Right ventricle myocardium superior (tissue), 1 donor: Measurements from ENCODE around the gene KCNA5. TPM values are rescaled to one million over a fixed set of nuclear protein-coding genes. Genes with fewer than 3 reads are reported as not detected.

ENCODE experiments used
- ATAC-seq: fragments of 200-7000 bp; cut with Tn5 transposase; one replicate; pipeline ENCODE4 v1.9.1; 2020; ENCODE audit warnings: mild to moderate bottlenecking; ENCODE audit not compliant: poor library complexity
- DNase-seq: peaks from one replicate; pipeline ENCODE4 v3.0.0-alpha.2; 2020
- intact Hi-C: fragments of 100-400 bp; cut with DNase I; formaldehyde crosslinking; loops from one replicate; pipeline ENCODE4 v1.11.2; 2022
- total RNA-seq: library from RNA; stranded (reverse); fragmentation: NEBNext Ultra II Directional; extraction: Animal tissue kit (Norgen Biotek cat#: 25700); gene quantifications from one replicate; pipeline ENCODE4 v1.2.1, GENCODE V29; 2021
- donor health status: DM: no; HTN: yes; CAD: no; lungs with severe emphysema.

The KCNA5 gene
- total RNA-seq, 1 donor from 2014 or later: 3.1 TPM

- DNase-seq: no peak
- intact Hi-C loops: no loop called here
Measured at GRCh38 chr12:5050542-5050941, 6.9 kb downstream of the KCNA5 start.

GRCh38 chr12:5051334-5051733 is 7.7 kb downstream of the KCNA5 start:
- ATAC-seq: no peak

More at GRCh38 chr12:5050542-5050941, 6.9 kb downstream of the KCNA5 start:
- no peak for ATAC-seq

GRCh38 chr12:5051913-5052312 is 8.2 kb downstream of the KCNA5 start:
- DNase-seq (no peak), ATAC-seq (no peak)
- intact Hi-C loops: no loop called here

More at GRCh38 chr12:5051334-5051733, 7.7 kb downstream of the KCNA5 start:
- no peak for DNase-seq
- intact Hi-C loops: no loop called here

GRCh38 chr12:5052348-5052747 is 8.7 kb downstream of the KCNA5 start:
- DNase-seq (no peak), ATAC-seq (no peak)
- intact Hi-C loops: no loop called here

- intact Hi-C loops: no loop called here
- DNase-seq (no peak), ATAC-seq (peak; percentile 81)
Measured at GRCh38 chr12:5059358-5059757, 15.7 kb downstream of the KCNA5 start.

- ATAC-seq (peak; percentile 26), DNase-seq (no peak)
- intact Hi-C loops: no loop called here
Measured at GRCh38 chr12:5060958-5061357, 17.3 kb downstream of the KCNA5 start.

- intact Hi-C loops: no loop called here
- DNase-seq: no peak
- ATAC-seq: no peak
Measured at GRCh38 chr12:5063149-5063548, 19.5 kb downstream of the KCNA5 start.

GRCh38 chr12:5064913-5065490 is 21.3 kb downstream of the KCNA5 start:
- ATAC-seq (no peak), DNase-seq (no peak)
- intact Hi-C loops: no loop called here

GRCh38 chr12:5066251-5066650 is 22.6 kb downstream of the KCNA5 start:
- DNase-seq: no peak
- ATAC-seq: no peak
- intact Hi-C loops: no loop called here

GRCh38 chr12:5068126-5068525 is 24.4 kb downstream of the KCNA5 start:
- DNase-seq (no peak), ATAC-seq (no peak)
- intact Hi-C loops: no loop called here

- intact Hi-C loops: no loop called here
Measured at GRCh38 chr12:5068619-5069018, 24.9 kb downstream of the KCNA5 start.

GRCh38 chr12:5070090-5070489 is 26.4 kb downstream of the KCNA5 start:
- ATAC-seq (no peak), DNase-seq (no peak)
- intact Hi-C loops: no loop called here

More at GRCh38 chr12:5068619-5069018, 24.9 kb downstream of the KCNA5 start:
- DNase-seq: no peak
- no peak for ATAC-seq

GRCh38 chr12:5071496-5071895 is 27.8 kb downstream of the KCNA5 start:
- DNase-seq: no peak
- intact Hi-C loops: no loop called here
- no peak for ATAC-seq

GRCh38 chr12:5072311-5072710 is 28.6 kb downstream of the KCNA5 start:
- DNase-seq (no peak), ATAC-seq (no peak)

GRCh38 chr12:5073054-5073453 is 29.4 kb downstream of the KCNA5 start:
- intact Hi-C loops: no loop called here
- ATAC-seq: no peak
- DNase-seq: no peak

More at GRCh38 chr12:5072311-5072710, 28.6 kb downstream of the KCNA5 start:
- intact Hi-C loops: no loop called here

GRCh38 chr12:5073853-5074252 is 30.2 kb downstream of the KCNA5 start:
- no peak for ATAC-seq
- DNase-seq: no peak
- intact Hi-C loops: no loop called here

GRCh38 chr12:5076761-5077160 is 33.1 kb downstream of the KCNA5 start:
- intact Hi-C loops: no loop called here
- peak; percentile 61 for DNase-seq
- ATAC-seq: peak; percentile 64

GRCh38 chr12:5078423-5078822 is 34.7 kb downstream of the KCNA5 start:
- peak; percentile 84 for DNase-seq
- peak; percentile 94 for ATAC-seq
- intact Hi-C loops: no loop called here

GRCh38 chr12:5081016-5081415 is 37.3 kb downstream of the KCNA5 start:
- intact Hi-C loops: no loop called here
- ATAC-seq: no peak
- peak; percentile 54 for DNase-seq

- ATAC-seq (peak; percentile 66), DNase-seq (no peak)
- intact Hi-C loops: loop anchor here (1.0 kb wide), 1 partner anchor 62 kb away; no protein-coding TSS in a partner anchor
Measured at GRCh38 chr12:5083955-5084849, 40.5 kb downstream of the KCNA5 start.
